GM10266 (cell line): ENCODE measurements around the gene PIMREG.

Experiments
- DNase-seq: peaks from one replicate; pipeline ENCODE4 v3.0.0; 2012; ENCODE audit errors: extremely low spot score
- TF ChIP-seq, protein P1 (sequence below): IDR thresholded peaks from 2 replicates; pipeline ENCODE4 v1.5.1; 2012; ENCODE audit warnings: mild to moderate bottlenecking, low read depth; ENCODE audit not compliant: control insufficient read depth, insufficient read depth; ENCODE audit errors: missing control alignments

PIMREG gene

GRCh38 chr17:6489016-6489550 is 44.8 kb downstream of the PIMREG start:
- no peak for DNase-seq
- TF ChIP-seq, protein P1, sequence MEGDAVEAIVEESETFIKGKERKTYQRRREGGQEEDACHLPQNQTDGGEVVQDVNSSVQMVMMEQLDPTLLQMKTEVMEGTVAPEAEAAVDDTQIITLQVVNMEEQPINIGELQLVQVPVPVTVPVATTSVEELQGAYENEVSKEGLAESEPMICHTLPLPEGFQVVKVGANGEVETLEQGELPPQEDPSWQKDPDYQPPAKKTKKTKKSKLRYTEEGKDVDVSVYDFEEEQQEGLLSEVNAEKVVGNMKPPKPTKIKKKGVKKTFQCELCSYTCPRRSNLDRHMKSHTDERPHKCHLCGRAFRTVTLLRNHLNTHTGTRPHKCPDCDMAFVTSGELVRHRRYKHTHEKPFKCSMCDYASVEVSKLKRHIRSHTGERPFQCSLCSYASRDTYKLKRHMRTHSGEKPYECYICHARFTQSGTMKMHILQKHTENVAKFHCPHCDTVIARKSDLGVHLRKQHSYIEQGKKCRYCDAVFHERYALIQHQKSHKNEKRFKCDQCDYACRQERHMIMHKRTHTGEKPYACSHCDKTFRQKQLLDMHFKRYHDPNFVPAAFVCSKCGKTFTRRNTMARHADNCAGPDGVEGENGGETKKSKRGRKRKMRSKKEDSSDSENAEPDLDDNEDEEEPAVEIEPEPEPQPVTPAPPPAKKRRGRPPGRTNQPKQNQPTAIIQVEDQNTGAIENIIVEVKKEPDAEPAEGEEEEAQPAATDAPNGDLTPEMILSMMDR = no peak

- TF ChIP-seq, protein P1 = no peak
- DNase-seq = no peak
Observed at GRCh38 chr17:6491071-6491700, 46.9 kb downstream of the PIMREG start.

DNA sequence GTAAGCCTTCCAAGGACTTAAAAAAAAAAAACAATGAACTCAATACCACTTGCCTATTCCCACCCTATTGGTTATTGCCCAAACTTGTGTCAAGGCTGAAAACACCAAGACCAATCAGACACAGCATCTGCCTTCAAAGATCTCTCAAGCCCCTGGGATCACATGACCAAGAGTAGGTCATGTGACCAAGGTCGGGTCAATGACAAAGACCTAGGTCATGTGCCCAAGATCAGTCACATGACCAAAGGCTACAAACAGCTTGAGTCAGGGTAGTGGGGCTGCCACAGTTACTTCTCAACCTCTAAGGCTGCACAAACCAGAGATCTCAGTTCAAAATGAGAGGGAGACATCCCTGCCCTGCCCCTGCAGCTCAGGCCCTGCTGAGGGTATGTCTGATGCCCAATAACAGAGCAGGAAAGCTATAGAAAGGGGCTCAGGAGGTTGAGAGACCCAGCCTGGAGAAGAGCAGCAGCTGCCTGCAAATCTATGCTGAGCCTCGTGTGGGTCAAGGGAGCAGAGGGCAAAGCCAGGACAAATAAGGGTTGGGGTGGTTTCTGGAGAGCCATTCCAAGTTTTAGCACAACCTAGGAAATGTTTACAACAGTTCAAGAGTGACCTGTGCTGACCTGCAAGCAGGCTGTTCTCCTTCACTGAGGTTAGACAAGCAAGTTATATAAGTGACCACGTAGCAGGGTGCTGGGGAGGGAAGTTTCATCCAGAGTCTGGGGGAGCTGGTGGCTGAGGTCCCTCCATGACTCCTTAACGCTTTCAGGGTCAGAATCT is 48.8 kb downstream of the PIMREG start:
- no peak for DNase-seq
- TF ChIP-seq, protein P1 = no peak

GRCh38 chr17:6494239-6494941 is 50.1 kb downstream of the PIMREG start:
- TF ChIP-seq, protein P1 = no peak
- no peak for DNase-seq

DNA sequence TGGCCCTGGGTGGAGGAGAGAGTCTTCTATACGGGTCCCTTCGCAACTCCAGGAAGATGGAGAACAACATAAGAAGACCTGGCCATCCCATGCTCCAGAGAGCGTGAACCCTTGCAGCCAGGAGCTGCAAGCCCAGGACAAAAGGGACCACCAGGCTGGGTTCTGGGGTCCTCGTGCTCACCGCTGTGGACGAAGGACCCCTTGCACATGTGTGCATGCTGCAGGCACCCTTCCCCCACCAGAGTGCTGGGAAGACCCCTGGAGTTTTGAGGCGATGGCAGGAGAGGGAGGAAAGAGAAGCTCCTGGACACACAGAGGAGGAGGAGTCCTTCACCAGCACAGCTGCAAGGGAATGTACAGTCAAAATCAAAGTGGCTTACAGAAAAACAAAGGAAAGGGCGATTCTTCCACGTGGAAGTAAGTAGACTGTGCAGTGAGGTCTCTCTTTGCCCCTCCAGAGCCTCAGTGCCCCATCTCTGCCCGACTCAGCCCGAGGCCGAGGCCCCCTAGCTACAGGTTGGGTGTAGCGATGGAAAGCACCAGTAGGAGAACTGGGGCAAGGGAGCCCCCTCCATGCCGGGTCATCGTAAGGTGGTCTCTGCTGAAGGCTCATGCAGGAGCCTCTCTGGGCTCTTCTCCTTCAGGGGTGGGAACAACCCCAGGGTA is 51.3 kb downstream of the PIMREG start:
- no peak for DNase-seq
- TF ChIP-seq, protein P1 = no peak

DNA sequence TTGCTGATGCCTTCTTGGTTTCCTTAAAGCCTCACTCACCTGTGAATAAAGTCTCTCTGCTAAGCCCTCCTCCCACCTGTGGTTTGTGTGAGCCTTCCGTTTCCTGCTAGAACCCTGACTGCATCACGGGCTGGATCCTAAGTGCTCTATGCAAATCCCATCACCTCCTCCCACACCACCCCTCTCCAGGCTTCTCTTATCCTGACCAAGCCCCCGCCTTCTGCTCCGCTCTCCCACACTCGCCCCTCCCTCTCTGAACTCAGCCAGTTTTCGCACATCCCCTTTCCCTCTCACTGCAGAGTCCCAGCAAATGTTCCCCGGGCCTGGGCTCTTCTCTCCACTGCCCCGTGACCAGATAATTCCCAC is 51.8 kb downstream of the PIMREG start:
- peak; percentile 32 for DNase-seq
- TF ChIP-seq, protein P1 = no peak
